NCI-H2196 (cell line): ENCODE results near the gene BCOR.

Experiments used
- DNase-seq: peaks from one replicate; lab custom pipeline; 2025; ENCODE audit not compliant: unreplicated experiment; lab: John Stamatoyannopoulos, UW

Gene BCOR

GRCh38 chrX:40006106-40007017, 91.4 kb downstream of the BCOR start:
- no peak for DNase-seq

- DNase-seq = no peak
These were observed 92.3 kb downstream of the BCOR start for GRCh38 chrX:40005292-40006011.

GRCh38 chrX:40004921-40005291, 92.9 kb downstream of the BCOR start:
- DNase-seq = no peak

GRCh38 chrX:40004246-40004535, 93.6 kb downstream of the BCOR start:
- DNase-seq = no peak

- DNase-seq = no peak
These were observed 94.1 kb downstream of the BCOR start for GRCh38 chrX:40003428-40004245.

GRCh38 chrX:40003071-40003427, 94.7 kb downstream of the BCOR start:
- DNase-seq = no peak
